Activated CD4-positive, alpha-beta memory T cell treated with anti-CD3 and anti-CD28 coated beads for 36 hours (primary cell): Measurements from ENCODE around the gene PARD3B. TPM values are rescaled to one million over a fixed set of nuclear protein-coding genes. Genes with fewer than 3 reads are reported as not detected.

Experiments used
- CTCF ChIA-PET: fragments of 350-600 bp; sonication (Branson Sonifier 250); formaldehyde crosslinking; loops from one replicate; lab custom pipeline; 2021; ENCODE audit warnings: antibody characterized with exemption, inconsistent platforms; lab: Charles Lee
- POLR2A ChIA-PET: fragments of 350-600 bp; sonication (Branson Sonifier 250); formaldehyde crosslinking; loops from one replicate; lab custom pipeline; 2021; ENCODE audit warnings: antibody characterized with exemption; lab: Charles Lee
- DNase-seq: peaks from one replicate; pipeline ENCODE4 v3.0.0-alpha.2; 2020
- H3K27ac Mint-ChIP-seq: one replicate; pipeline ENCODE4 v1.8.0; 2021; ENCODE audit warnings: mixed read lengths
- H3K27me3 Mint-ChIP-seq: one replicate; pipeline ENCODE4 v1.8.0; 2021; ENCODE audit warnings: mixed read lengths
- H3K36me3 Mint-ChIP-seq: one replicate; pipeline ENCODE4 v1.8.0; 2021; ENCODE audit warnings: mixed read lengths
- H3K4me1 Mint-ChIP-seq: one replicate; pipeline ENCODE4 v1.8.0; 2021; ENCODE audit warnings: low read depth, mixed read lengths
- H3K4me3 Mint-ChIP-seq: one replicate; pipeline ENCODE4 v1.8.0; 2021; ENCODE audit warnings: mild to moderate bottlenecking, mixed read lengths
- H3K9me3 Mint-ChIP-seq: one replicate; pipeline ENCODE4 v1.8.0; 2021; ENCODE audit warnings: mixed read lengths
- intact Hi-C: fragments of 100-400 bp; cut with micrococcal nuclease; formaldehyde crosslinking; loops from one replicate; pipeline ENCODE4 v1.15.1; 2023
- total RNA-seq, 2 experiments: library from RNA; stranded (reverse); gene quantifications; one replicate each; pipeline ENCODE4 v1.2.3, GENCODE V29; 2021

PARD3B gene
- total RNA-seq, 2 experiments from 2014 or later, result 0.07 to 0.70 TPM

- Mint-ChIP-seq H3K4me3 (no peak overlapping the region), H3K4me1 (no peaks in the 10 kb centered on the region), H3K27ac (no peak overlapping the region), H3K36me3 (no peaks in the 10 kb centered on the region), H3K27me3 (no peaks in the 10 kb centered on the region), H3K9me3 (no peaks in the 10 kb centered on the region)
- intact Hi-C loops, result no loop called here
- CTCF ChIA-PET, result no interaction called here
- POLR2A ChIA-PET, result no interaction called here
- DNase-seq, result no peak
Measured at GRCh38 chr2:205555566-205556230, 1010.4 kb downstream of the PARD3B start.

- no peak overlapping the region for H3K27ac Mint-ChIP-seq
- ChIA-PET CTCF (no interaction called here), POLR2A (no interaction called here)
- intact Hi-C loops, result no loop called here
- H3K9me3 Mint-ChIP-seq, result no peaks in the 10 kb centered on the region
- no peaks in the 10 kb centered on the region for H3K27me3 Mint-ChIP-seq
- no peak for DNase-seq
- no peaks in the 10 kb centered on the region for H3K4me1 Mint-ChIP-seq
- H3K36me3 Mint-ChIP-seq, result no peaks in the 10 kb centered on the region
- no peak overlapping the region for H3K4me3 Mint-ChIP-seq
Measured at GRCh38 chr2:205556357-205556756, 1011.1 kb downstream of the PARD3B start.

GRCh38 chr2:205556841-205557539, 1011.7 kb downstream of the PARD3B start:
- H3K27ac Mint-ChIP-seq, result no peak overlapping the region
- H3K27me3 Mint-ChIP-seq, result no peaks in the 10 kb centered on the region
- H3K4me3 Mint-ChIP-seq, result no peak overlapping the region
- intact Hi-C loops, result no loop called here
- POLR2A ChIA-PET, result no interaction called here
- CTCF ChIA-PET, result no interaction called here
- no peak for DNase-seq
- H3K36me3 Mint-ChIP-seq, result no peaks in the 10 kb centered on the region
- no peaks in the 10 kb centered on the region for H3K9me3 Mint-ChIP-seq
- no peaks in the 10 kb centered on the region for H3K4me1 Mint-ChIP-seq

GRCh38 chr2:205557873-205558272, 1012.6 kb downstream of the PARD3B start:
- ChIA-PET POLR2A (no interaction called here), CTCF (no interaction called here)
- no peaks in the 10 kb centered on the region for H3K4me1 Mint-ChIP-seq
- H3K27ac Mint-ChIP-seq, result no peak overlapping the region
- H3K36me3 Mint-ChIP-seq, result no peaks in the 10 kb centered on the region
- no peak for DNase-seq
- H3K4me3 Mint-ChIP-seq, result no peak overlapping the region
- no peaks in the 10 kb centered on the region for H3K9me3 Mint-ChIP-seq
- no peaks in the 10 kb centered on the region for H3K27me3 Mint-ChIP-seq
- intact Hi-C loops, result no loop called here

GRCh38 chr2:205561441-205561840, 1016.2 kb downstream of the PARD3B start:
- DNase-seq, result no peak
- no peaks in the 10 kb centered on the region for H3K4me1 Mint-ChIP-seq
- no peak overlapping the region for H3K27ac Mint-ChIP-seq
- no peaks in the 10 kb centered on the region for H3K27me3 Mint-ChIP-seq
- POLR2A ChIA-PET, result no interaction called here
- no peaks in the 10 kb centered on the region for H3K36me3 Mint-ChIP-seq
- intact Hi-C loops, result no loop called here
- no peaks in the 10 kb centered on the region for H3K9me3 Mint-ChIP-seq
- H3K4me3 Mint-ChIP-seq, result no peak overlapping the region
- CTCF ChIA-PET, result interaction anchor here (1.4 kb wide), 1 partner anchor 114 kb away, joined by 3 read pairs; no protein-coding TSS in a partner anchor

- no peaks in the 10 kb centered on the region for H3K36me3 Mint-ChIP-seq
- ChIA-PET CTCF (no interaction called here), POLR2A (no interaction called here)
- intact Hi-C loops, result no loop called here
- no peaks in the 10 kb centered on the region for H3K4me1 Mint-ChIP-seq
- H3K9me3 Mint-ChIP-seq, result no peaks in the 10 kb centered on the region
- H3K27me3 Mint-ChIP-seq, result no peaks in the 10 kb centered on the region
- no peak overlapping the region for H3K4me3 Mint-ChIP-seq
- peak; percentile 35 for DNase-seq
- no peak overlapping the region for H3K27ac Mint-ChIP-seq
Measured at GRCh38 chr2:205563646-205564045, 1018.4 kb downstream of the PARD3B start.

GRCh38 chr2:205564346-205565141, 1019.3 kb downstream of the PARD3B start:
- Mint-ChIP-seq H3K9me3 (no peaks in the 10 kb centered on the region), H3K27ac (no peak overlapping the region), H3K4me3 (no peak overlapping the region), H3K4me1 (no peaks in the 10 kb centered on the region), H3K36me3 (no peaks in the 10 kb centered on the region), H3K27me3 (no peaks in the 10 kb centered on the region)
- ChIA-PET CTCF (interaction anchor here (0.6 kb wide), 1 partner anchor 111 kb away, joined by 3 read pairs; no protein-coding TSS in a partner anchor), POLR2A (no interaction called here)
- intact Hi-C loops, result no loop called here
- no peak for DNase-seq

DNA sequence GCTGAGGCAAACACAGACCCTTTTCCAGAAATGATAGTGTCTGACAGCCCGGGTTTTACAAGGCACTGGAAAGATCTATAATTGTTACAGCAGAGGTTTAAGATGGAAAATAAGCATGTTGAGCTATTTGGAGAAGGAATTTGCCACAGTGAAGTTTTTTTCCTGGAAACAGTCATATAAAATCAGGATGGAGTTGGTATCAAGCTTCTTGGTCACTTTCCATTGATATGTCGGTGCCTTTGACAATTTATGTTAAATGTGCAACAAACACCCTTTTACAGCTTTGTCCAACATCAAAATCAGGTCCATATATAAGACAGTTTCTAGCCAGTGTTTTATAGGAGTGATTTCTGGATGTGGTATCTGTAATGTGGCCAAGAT, 1019.9 kb downstream of the PARD3B start:
- POLR2A ChIA-PET, result no interaction called here

DNA sequence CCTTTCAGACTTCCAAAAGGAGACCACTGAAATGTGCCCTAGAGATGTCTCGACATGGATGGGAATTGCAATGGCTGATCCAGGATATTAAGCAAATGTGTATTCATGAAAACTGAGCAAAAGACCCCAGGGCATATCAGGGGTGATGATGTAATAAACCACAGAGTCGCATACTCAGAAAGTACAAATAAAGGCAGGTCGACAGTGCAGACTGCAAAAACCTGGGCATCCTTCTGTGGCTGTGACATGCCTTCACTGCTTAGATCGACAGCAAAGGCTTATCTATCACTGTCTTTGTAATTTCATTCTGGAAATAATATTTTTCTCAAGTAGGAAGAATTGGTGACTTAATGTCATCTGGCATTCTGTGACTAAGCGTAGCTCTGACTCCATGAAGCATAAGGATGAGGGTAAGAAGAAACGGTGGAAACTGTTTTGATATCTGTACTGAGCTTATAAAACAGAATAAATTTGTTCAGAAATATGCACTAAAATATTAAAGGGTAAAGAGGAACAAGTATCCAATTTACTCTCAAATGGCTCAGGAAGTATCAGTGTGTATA, 1021.4 kb downstream of the PARD3B start:
- Mint-ChIP-seq H3K4me1 (no peaks in the 10 kb centered on the region), H3K4me3 (no peak overlapping the region), H3K36me3 (no peaks in the 10 kb centered on the region), H3K27me3 (no peaks in the 10 kb centered on the region), H3K27ac (no peak overlapping the region), H3K9me3 (no peaks in the 10 kb centered on the region)
- ChIA-PET CTCF (no interaction called here), POLR2A (no interaction called here)
- intact Hi-C loops, result no loop called here
- DNase-seq, result no peak

More for the DNA sequence above, 1019.9 kb downstream of the PARD3B start:
- Mint-ChIP-seq H3K4me3 (no peak overlapping the region), H3K4me1 (no peaks in the 10 kb centered on the region), H3K27me3 (no peaks in the 10 kb centered on the region), H3K9me3 (no peaks in the 10 kb centered on the region), H3K36me3 (no peaks in the 10 kb centered on the region), H3K27ac (no peak overlapping the region)
- CTCF ChIA-PET, result no interaction called here
- intact Hi-C loops, result no loop called here
- no peak for DNase-seq

GRCh38 chr2:205568620-205569019, 1023.3 kb downstream of the PARD3B start:
- no peak overlapping the region for H3K4me3 Mint-ChIP-seq
- intact Hi-C loops, result no loop called here
- no peaks in the 10 kb centered on the region for H3K27me3 Mint-ChIP-seq
- no peaks in the 10 kb centered on the region for H3K9me3 Mint-ChIP-seq
- no peaks in the 10 kb centered on the region for H3K4me1 Mint-ChIP-seq
- H3K36me3 Mint-ChIP-seq, result no peaks in the 10 kb centered on the region
- no peak overlapping the region for H3K27ac Mint-ChIP-seq
- ChIA-PET CTCF (no interaction called here), POLR2A (no interaction called here)
- no peak for DNase-seq

GRCh38 chr2:205570648-205571047, 1025.4 kb downstream of the PARD3B start:
- Mint-ChIP-seq H3K27ac (no peak overlapping the region), H3K36me3 (no peaks in the 10 kb centered on the region), H3K9me3 (peaks cover 6% of the 10 kb centered on the region), H3K27me3 (no peaks in the 10 kb centered on the region), H3K4me1 (no peaks in the 10 kb centered on the region), H3K4me3 (no peak overlapping the region)
- no peak for DNase-seq
- ChIA-PET CTCF (no interaction called here), POLR2A (no interaction called here)
- intact Hi-C loops, result no loop called here

DNA sequence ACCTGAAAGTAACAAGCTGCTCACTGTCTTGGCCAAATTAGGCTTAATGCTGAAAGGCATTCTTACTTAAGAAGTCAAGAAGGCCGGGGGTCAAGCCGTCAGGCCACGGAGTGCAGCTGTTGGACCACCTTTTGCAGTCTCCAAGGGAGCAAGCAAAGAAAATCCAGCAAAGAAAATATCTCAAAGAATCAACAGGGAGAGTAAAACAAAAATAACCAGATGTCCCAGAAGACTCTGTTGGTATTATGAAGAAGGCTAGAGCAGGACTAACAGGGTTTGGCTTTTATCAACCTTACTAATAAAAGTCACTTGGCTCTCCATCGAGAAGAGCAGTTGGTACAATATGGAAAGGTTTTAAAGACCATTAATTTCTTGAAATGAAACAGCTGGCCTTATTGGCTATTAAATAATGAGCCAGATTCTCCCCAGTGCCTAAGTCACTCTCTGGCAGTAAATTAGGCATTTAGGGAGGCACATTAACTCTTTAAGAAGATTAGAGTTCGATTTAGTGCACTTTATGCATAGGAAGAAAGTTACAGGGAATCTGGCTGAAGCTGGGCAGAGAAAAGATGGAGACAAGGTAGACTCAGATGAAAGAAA, 1026.2 kb downstream of the PARD3B start:
- Mint-ChIP-seq H3K27ac (no peak overlapping the region), H3K4me3 (no peak overlapping the region), H3K9me3 (peaks cover 14% of the 10 kb centered on the region), H3K36me3 (no peaks in the 10 kb centered on the region), H3K4me1 (no peaks in the 10 kb centered on the region), H3K27me3 (no peaks in the 10 kb centered on the region)
- DNase-seq, result no peak
- intact Hi-C loops, result no loop called here
- ChIA-PET CTCF (no interaction called here), POLR2A (no interaction called here)
